Left colon (tissue), 2 donors: ENCODE measurements around the gene KCNAB1. TPM values are rescaled to one million over a fixed set of nuclear protein-coding genes. Genes with fewer than 3 reads are reported as not detected.
"Not testable (repeated sequence)": the region's sequence is repeated elsewhere in the genome, so short reads cannot be mapped to it uniquely, and the experiment has no call there.

Source experiments
- ATAC-seq: fragments of 200-7000 bp; cut with Tn5 transposase; one replicate; pipeline ENCODE4 v1.9.1; 2020; ENCODE audit warnings: mild to moderate bottlenecking, moderate library complexity
- DNase-seq, 2 donors: peaks; one replicate each; pipeline ENCODE4 v3.0.0-alpha.2; 2020
- intact Hi-C, 2 donors: fragments of 100-400 bp; cut with DNase I in 1 of 2; cut with micrococcal nuclease in 1 of 2; formaldehyde crosslinking; loops; one replicate each; pipeline versions ENCODE4 v1.11.2 to v1.14.0; 2022; cut with DNase I, micrococcal nuclease
- total RNA-seq, 2 donors: library from RNA; stranded (reverse); fragmentation: NEBNext Ultra II Directional; extraction: Animal tissue kit (Norgen Biotek cat#: 25700); gene quantifications; one replicate each; pipeline ENCODE4 v1.2.1, GENCODE V29; 2021
- donor health status: DM: no; HTN: no; CAD: no.
- donor health status: DM: yes; HTN: yes; CAD: no.

KCNAB1 gene
- total RNA-seq, 2 donors from 2014 or later = 0.70 to 3.3 TPM

GRCh38 chr3:156246961-156247725 is 126.8 kb downstream of the KCNAB1 start:
- DNase-seq (no peak), ATAC-seq (no peak)
- intact Hi-C loops = no loop called here

DNA sequence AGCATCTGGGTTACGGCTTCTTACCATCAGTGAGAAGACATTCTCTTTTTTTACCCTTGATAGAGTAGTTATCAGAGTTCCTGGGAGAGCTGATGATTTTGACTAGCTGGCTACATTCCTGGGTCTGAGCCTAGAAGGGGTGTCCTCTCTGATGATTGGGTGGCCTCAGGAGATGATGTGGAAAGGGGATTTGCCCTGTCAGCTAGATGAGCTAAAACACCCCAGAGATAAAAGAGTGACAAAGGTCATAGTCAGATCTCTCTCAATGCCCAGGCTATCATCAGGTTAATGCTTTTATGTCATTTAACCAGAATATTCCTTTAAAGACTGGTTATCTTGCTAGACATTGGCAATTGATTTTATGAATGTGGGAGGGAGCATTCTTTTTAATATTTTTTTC is 130.2 kb downstream of the KCNAB1 start:
- intact Hi-C loops = no loop called here
- DNase-seq = no peak
- ATAC-seq = no peak

DNA sequence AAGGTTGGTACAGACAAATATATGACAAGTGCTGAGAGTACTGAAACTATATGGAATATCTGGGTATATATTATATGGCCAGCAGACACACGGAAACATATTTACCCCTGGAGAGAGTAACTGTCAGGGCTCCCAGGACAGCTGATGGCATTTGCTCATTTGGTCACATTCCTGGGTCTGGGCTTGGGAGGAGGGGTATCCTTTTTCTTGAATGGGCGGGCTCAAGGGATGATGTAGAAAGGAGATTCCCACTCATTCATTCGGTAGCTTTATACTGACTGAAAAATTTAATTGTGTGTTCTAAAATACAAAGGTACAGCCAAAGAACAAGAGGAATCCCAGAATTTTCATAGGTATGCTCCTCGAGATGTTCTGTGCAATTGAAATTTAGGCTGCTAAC is 131.0 kb downstream of the KCNAB1 start:
- intact Hi-C loops = no loop called here
- ATAC-seq = no peak
- no peak for DNase-seq

- intact Hi-C loops = no loop called here
- DNase-seq (no peak), ATAC-seq (no peak)
Observed at GRCh38 chr3:156252656-156253055, 132.3 kb downstream of the KCNAB1 start.

- intact Hi-C loops = no loop called here
Observed at GRCh38 chr3:156253150-156253549, 132.8 kb downstream of the KCNAB1 start.

GRCh38 chr3:156256256-156256655 is 135.9 kb downstream of the KCNAB1 start:
- ATAC-seq (no peak), DNase-seq (no peak)
- intact Hi-C loops = no loop called here

More at GRCh38 chr3:156253150-156253549, 132.8 kb downstream of the KCNAB1 start:
- ATAC-seq = no peak
- DNase-seq = no peak

DNA sequence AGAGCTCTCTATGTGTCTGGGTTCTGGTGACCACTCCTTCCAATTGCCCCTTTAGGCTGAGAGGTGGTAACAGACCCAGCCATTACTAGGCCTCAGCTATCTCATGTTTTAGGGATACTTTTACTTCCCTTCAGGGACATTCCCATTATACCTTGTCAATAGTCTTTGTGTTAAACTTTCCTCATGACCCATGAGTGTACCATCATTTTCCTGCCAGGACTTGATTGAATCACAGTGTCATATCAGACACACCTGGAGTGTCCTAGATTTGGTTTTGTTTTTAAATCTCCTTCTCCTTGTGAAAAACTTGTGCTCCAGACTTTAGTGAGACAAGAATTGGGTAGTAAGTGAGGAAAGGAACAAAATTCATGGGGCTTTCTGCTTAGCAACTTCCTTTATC is 136.6 kb downstream of the KCNAB1 start:
- ATAC-seq = no peak
- intact Hi-C loops = no loop called here
- no peak for DNase-seq

DNA sequence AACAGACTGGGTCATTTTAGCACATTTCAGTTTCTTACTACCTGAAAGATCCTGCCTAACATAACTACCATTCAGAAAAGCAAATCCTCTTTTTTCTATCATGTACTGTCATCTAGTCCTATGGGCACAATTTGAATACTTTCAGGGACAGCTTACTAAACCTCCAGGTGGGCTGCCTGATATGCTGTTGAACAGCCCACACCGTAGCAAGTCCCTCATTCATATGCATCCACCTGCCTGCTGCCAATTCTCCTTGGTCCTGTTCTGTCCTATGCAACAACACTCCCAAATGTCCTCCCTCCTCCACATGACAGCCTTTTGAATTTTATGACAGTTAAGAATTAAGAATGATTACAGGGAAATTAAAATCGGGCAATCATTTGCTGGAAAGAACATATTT is 137.9 kb downstream of the KCNAB1 start:
- DNase-seq = no peak
- intact Hi-C loops = no loop called here
- ATAC-seq = no peak

DNA sequence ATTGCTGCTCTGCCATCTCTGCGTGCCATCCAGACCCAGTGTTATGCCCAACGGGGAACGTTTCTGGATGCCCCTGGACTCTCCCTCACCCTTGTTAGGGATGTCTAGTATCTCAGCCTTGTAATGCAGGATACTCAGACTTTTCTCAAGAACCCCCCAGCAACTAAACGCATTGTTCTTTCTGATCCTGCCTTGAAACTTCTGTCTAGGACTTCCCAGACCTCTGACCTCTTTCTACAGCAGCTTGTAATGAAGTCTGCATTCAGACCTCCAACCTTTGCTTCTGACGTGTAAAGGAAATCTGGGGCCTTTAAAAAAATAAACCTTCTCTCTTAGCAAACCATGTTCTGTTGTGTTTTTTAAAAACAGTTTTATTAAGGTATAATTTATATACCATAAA is 139.5 kb downstream of the KCNAB1 start:
- no peak for ATAC-seq

GRCh38 chr3:156260331-156260730 is 140.0 kb downstream of the KCNAB1 start:
- no peak for ATAC-seq
- intact Hi-C loops = no loop called here
- DNase-seq = no peak

More for the DNA sequence above, 139.5 kb downstream of the KCNAB1 start:
- intact Hi-C loops = no loop called here
- DNase-seq = no peak

DNA sequence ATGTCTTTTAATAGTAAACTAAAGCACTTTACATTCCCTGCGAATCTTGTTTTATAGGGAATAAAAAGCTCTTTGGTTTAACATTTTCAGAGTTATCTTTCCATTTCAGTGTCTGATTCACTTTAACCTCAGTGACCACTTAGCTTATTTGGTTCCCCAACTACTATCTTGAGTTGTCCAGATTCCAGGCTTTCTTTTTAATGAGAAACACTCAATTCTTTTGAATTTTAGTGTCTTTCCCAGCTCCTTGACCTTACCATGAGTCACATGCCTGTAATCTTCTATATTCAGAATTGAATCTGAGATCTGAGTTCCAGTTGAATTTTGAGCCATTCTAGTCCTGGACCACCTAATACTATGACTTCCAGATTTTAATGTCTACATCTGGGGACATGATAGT is 144.4 kb downstream of the KCNAB1 start:
- DNase-seq = no peak
- intact Hi-C loops = no loop called here
- no peak for ATAC-seq

- no peak for ATAC-seq
- intact Hi-C loops = no loop called here
- DNase-seq = no peak
Observed at GRCh38 chr3:156271508-156271907, 151.1 kb downstream of the KCNAB1 start.

DNA sequence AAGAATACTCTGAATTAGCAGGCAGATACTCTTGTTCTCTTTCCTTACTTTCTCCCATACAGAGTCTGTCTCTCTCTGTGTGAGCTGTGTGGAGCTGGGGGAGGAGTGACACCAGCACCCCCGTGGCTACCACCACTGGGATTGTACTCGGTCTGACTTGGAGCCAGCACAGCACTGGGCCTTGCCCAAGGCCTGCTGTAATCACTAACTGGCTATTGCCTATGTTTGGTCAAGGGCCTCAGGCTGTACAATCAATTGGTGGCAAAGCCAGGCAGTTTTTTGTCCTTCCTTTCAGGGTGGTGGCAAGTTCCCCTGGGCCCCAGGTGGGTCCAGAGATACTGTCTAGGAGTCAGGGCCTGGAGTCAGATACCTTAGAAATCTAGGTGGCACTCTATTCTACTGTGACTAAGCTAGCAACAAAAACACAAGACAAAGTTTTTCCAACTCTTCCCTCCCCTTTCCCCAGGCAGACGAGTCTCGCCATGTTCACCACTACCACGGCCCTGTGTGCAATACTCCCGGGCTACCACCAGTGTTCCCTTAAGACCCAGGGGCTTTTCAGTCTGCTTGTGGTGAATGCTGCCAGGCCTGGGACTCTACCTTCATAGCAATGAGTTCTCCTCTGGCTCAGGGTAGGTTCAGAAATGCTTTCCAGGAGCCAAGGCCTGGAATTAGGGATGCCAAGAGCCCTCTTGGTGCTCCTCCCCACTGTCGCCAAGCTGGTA is 151.8 kb downstream of the KCNAB1 start:
- intact Hi-C loops = no loop called here
- ATAC-seq = no peak
- no peak for DNase-seq

GRCh38 chr3:156273111-156273694 is 152.8 kb downstream of the KCNAB1 start:
- ATAC-seq (peak; percentile 75), DNase-seq (peak in 1 of 2 donors; percentile 37)
- intact Hi-C loops = no loop called here

DNA sequence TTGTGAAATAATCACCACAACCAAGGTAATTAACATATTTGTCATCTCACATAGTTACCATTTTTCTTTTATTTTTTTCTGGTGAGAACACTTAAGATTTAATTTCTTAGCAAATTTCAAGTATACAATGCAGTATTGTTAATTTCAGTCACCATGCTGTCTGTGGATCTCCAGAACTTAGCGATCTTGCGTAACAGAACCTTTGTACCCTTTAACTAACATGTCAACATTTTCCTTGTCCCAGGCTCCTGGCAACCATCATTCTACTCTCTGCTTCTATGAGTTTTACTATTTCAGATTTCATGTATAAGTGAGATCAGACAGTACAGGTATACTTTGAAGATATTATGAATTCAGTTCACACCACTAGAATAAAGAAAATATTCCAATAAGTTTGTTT is 154.4 kb downstream of the KCNAB1 start:
- intact Hi-C loops = no loop called here
- DNase-seq (no peak), ATAC-seq (peak; percentile 89)

- ATAC-seq, intact Hi-C loops, DNase-seq: not testable (repeated sequence)
Observed at GRCh38 chr3:156284637-156285036, 164.3 kb downstream of the KCNAB1 start.

DNA sequence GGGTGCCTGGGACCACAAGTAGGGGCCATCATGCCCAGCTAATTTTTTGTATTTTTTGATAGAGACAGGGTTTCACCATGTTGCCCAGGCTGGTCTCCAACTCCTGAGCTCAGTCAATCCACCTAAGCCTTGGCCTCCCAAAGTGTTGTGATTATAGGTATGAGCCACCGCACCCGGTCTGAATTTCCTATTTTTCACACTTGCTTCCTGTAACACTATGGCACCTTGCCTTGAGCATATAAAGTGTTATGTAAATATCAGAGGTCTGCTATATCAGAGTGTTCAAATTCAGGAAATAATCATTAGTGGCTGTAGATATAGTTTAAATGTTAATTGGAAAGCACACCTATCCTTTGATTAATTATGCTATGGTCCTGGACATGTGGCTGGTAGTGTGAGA is 165.2 kb downstream of the KCNAB1 start:
- DNase-seq (no peak), ATAC-seq (peak; percentile 80)
- intact Hi-C loops = no loop called here

GRCh38 chr3:156290924-156291271 is 170.5 kb downstream of the KCNAB1 start:
- intact Hi-C loops = no loop called here
- no peak for DNase-seq
- no peak for ATAC-seq

- no peak for DNase-seq
- intact Hi-C loops = no loop called here
- no peak for ATAC-seq
Observed at GRCh38 chr3:156291272-156292123, 171.1 kb downstream of the KCNAB1 start.
